ENCODE measurements around the gene PLAU.

The PLAU gene

DNA sequence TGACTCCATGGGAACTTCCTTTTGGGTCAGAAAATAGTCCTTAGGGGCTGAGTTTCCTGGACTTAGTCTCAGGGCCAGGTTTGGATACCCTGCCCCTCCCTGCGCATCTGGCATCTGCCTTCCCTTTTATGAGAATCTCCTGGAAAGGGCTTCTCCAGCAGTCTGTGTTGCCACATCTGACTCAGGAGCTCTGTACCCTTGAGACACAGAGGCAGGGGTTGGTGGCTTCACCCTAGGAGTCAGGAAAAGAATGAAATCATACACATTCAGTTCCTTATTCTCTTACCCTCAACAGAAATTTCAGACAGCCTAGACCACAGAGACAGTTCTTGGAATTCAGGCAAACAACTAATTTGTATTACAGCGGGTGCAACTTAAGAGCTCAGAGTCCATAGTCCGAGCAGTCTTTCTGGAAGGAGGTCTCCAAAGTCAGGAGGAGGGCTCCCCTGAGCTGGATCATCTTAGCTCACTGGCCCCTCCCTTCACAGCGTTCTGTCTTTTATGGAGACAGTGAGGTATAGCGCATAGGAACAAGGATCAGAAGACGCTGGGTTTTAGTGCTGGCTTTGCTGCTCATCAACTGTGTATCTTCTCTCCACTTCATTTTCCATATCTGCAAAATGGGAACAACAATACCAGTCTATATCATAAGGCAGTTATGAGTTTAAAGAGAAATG lies 3.0 kb upstream of the PLAU start:
- TF ChIP-seq TAF1 (IDR thresholded peaks at IDR 0.05; ENCODE audit: low read depth) (no peak), TEAD4 (IDR thresholded peaks at IDR 0.05) (no peak), EP300 (IDR thresholded peaks at IDR 0.05; ENCODE audit: borderline replicate concordance) (no peak), CREB1 (IDR thresholded peaks at IDR 0.05; ENCODE audit: low read depth) (no peak), RAD21 (IDR thresholded peaks at IDR 0.05; ENCODE audit: low read depth) (no peak), NFIC (IDR thresholded peaks at IDR 0.05) (no peak), TCF12 (IDR thresholded peaks at IDR 0.05; ENCODE audit: low read depth) (no peak), EGR1 (IDR thresholded peaks at IDR 0.05) (no peak), YY1 (IDR thresholded peaks at IDR 0.05; ENCODE audit: low read depth) (no peak), CEBPB (IDR thresholded peaks at IDR 0.05) (no peak)
- TF ChIP-seq, protein P1, sequence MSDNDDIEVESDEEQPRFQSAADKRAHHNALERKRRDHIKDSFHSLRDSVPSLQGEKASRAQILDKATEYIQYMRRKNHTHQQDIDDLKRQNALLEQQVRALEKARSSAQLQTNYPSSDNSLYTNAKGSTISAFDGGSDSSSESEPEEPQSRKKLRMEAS (IDR thresholded peaks at IDR 0.05) = no peak
- TF ChIP-seq, protein P2, sequence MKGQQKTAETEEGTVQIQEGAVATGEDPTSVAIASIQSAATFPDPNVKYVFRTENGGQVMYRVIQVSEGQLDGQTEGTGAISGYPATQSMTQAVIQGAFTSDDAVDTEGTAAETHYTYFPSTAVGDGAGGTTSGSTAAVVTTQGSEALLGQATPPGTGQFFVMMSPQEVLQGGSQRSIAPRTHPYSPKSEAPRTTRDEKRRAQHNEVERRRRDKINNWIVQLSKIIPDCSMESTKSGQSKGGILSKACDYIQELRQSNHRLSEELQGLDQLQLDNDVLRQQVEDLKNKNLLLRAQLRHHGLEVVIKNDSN (IDR thresholded peaks at IDR 0.05) = no peak

DNA sequence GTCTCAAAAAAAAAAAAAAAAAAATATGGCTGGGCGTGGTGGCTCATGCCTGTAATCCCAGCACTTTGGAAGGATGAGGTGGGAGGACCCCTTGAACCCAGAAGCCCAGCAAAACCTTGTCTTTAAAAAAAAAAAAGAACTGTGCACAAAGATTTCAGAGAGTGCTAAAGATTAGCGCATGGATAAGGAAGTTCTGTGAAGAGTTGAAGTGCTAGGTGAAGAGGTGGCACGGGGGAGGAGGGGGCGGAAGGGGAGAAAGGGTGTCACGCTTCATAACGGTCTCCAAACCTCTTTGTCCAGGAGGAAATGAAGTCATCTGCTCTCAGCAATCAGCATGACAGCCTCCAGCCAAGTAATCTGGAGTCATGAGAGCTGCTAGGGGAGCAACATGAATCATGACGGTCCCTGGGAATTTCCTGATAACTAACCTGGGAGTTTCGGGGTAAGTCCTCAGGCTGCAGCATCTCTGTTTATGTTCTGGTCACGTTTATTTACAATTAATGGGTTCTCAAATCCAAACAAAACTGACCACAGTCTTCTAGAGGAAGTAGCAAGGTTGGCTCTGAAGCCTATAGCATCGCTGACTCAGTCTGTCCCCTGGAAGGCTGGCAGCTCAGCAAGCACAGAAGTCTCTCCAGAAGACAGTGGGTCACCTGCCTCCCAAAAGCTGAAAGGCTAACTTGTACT lies 1.9 kb upstream of the PLAU start:
- TF ChIP-seq CREB1 (IDR thresholded peaks at IDR 0.05; ENCODE audit: low read depth) = no peak
- TF ChIP-seq EP300 (IDR thresholded peaks at IDR 0.05; ENCODE audit: borderline replicate concordance) = peak; percentile 56; the same call in 1 of the 2 replicates
- TF ChIP-seq FOXM1 (IDR thresholded peaks at IDR 0.05; ENCODE audit: borderline replicate concordance, low read depth) = no peak
- TF ChIP-seq NFIC (IDR thresholded peaks at IDR 0.05) = peak; percentile 39; the same call in 1 of the 2 replicates
- 0 out of 2 replicates have a peak, but pooled peaks have one; percentile 10 for TF ChIP-seq TEAD4 (IDR thresholded peaks at IDR 0.05)
- TF ChIP-seq EGR1 (IDR thresholded peaks at IDR 0.05) = peak; percentile 45; the same call in 1 of the 2 replicates
- peak; percentile 55; the same call in 1 of the 2 replicates for TF ChIP-seq TCF12 (IDR thresholded peaks at IDR 0.05; ENCODE audit: low read depth)

DNA sequence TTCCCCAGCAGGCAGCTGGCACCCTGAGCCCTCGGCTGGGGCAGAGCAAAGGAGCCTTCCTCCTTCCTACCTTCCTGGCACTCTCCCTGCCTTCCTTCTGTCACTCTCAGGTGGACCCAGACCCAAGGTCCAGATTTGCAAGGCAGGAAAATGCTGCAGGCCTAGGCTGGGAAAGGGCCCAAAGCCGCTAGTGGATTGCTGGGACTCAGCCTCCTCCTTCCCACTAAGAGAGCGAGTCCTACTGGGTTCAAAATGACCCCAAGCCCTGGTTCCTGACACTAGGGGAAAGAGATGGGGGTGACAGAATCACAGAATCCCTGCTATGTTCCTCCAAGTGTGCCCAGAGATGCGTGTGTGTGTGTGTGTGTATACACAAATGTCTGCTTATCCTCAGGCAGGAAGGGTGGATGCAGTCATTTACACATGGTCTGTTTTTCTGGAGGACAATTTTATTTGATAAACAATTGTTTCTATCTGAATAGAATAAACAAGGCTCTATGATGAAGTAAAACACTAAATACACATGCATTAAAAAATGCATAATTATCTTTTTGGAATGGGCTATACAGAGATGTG lies 1.3 kb upstream of the PLAU start:
- TF ChIP-seq CEBPB (IDR thresholded peaks at IDR 0.05) (no peak), EGR1 (IDR thresholded peaks at IDR 0.05) (no peak), FOXM1 (IDR thresholded peaks at IDR 0.05; ENCODE audit: borderline replicate concordance, low read depth) (no peak), TEAD4 (IDR thresholded peaks at IDR 0.05) (no peak), ZBTB7A (IDR thresholded peaks at IDR 0.05; ENCODE audit: low read depth) (no peak), RAD21 (IDR thresholded peaks at IDR 0.05; ENCODE audit: low read depth) (no peak), YY1 (IDR thresholded peaks at IDR 0.05; ENCODE audit: low read depth) (no peak), NFIC (IDR thresholded peaks at IDR 0.05) (no peak), EP300 (IDR thresholded peaks at IDR 0.05; ENCODE audit: borderline replicate concordance) (no peak), CREB1 (IDR thresholded peaks at IDR 0.05; ENCODE audit: low read depth) (no peak)
- TF ChIP-seq, protein P1 (IDR thresholded peaks at IDR 0.05) = no peak

DNA sequence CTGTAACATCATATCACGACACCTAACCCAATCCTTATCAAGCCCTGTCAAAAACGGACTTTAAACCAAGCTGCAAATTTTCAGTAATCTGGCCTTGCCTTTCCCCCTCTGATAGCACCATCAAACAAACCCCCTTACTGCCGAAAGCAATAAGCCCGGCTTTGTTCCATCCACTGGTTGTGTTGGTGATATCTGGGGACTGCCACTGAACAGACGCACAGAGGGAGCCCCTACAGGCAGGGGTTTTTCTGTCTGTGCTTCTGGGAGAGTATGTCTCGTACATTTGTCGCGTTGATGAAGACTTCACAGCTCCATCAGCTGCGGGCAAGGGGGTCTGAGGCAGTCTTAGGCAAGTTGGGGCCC lies 550 bp upstream of the PLAU start:
- TF ChIP-seq FOXM1 (IDR thresholded peaks at IDR 0.05; ENCODE audit: borderline replicate concordance, low read depth) = no peak
- TF ChIP-seq, protein P3, sequence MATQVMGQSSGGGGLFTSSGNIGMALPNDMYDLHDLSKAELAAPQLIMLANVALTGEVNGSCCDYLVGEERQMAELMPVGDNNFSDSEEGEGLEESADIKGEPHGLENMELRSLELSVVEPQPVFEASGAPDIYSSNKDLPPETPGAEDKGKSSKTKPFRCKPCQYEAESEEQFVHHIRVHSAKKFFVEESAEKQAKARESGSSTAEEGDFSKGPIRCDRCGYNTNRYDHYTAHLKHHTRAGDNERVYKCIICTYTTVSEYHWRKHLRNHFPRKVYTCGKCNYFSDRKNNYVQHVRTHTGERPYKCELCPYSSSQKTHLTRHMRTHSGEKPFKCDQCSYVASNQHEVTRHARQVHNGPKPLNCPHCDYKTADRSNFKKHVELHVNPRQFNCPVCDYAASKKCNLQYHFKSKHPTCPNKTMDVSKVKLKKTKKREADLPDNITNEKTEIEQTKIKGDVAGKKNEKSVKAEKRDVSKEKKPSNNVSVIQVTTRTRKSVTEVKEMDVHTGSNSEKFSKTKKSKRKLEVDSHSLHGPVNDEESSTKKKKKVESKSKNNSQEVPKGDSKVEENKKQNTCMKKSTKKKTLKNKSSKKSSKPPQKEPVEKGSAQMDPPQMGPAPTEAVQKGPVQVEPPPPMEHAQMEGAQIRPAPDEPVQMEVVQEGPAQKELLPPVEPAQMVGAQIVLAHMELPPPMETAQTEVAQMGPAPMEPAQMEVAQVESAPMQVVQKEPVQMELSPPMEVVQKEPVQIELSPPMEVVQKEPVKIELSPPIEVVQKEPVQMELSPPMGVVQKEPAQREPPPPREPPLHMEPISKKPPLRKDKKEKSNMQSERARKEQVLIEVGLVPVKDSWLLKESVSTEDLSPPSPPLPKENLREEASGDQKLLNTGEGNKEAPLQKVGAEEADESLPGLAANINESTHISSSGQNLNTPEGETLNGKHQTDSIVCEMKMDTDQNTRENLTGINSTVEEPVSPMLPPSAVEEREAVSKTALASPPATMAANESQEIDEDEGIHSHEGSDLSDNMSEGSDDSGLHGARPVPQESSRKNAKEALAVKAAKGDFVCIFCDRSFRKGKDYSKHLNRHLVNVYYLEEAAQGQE (IDR thresholded peaks at IDR 0.05; ENCODE audit: low read depth) = no peak
- TF ChIP-seq NFIC (IDR thresholded peaks at IDR 0.05) = no peak
- no peak for TF ChIP-seq EGR1 (IDR thresholded peaks at IDR 0.05)
- TF ChIP-seq, protein P2 (IDR thresholded peaks at IDR 0.05) = no peak
- TF ChIP-seq ZBTB7A (IDR thresholded peaks at IDR 0.05; ENCODE audit: low read depth) = no peak
- TF ChIP-seq CREB1 (IDR thresholded peaks at IDR 0.05; ENCODE audit: low read depth) = no peak
- TF ChIP-seq TCF12 (IDR thresholded peaks at IDR 0.05; ENCODE audit: low read depth) = no peak
- TF ChIP-seq CEBPB (IDR thresholded peaks at IDR 0.05) = no peak
- TF ChIP-seq RAD21 (IDR thresholded peaks at IDR 0.05; ENCODE audit: low read depth) = no peak
- TF ChIP-seq YY1 (IDR thresholded peaks at IDR 0.05; ENCODE audit: low read depth) = no peak
- TF ChIP-seq, protein P1 (IDR thresholded peaks at IDR 0.05) = no peak
- no peak for TF ChIP-seq TEAD4 (IDR thresholded peaks at IDR 0.05)
- no peak for TF ChIP-seq EP300 (IDR thresholded peaks at IDR 0.05; ENCODE audit: borderline replicate concordance)

DNA sequence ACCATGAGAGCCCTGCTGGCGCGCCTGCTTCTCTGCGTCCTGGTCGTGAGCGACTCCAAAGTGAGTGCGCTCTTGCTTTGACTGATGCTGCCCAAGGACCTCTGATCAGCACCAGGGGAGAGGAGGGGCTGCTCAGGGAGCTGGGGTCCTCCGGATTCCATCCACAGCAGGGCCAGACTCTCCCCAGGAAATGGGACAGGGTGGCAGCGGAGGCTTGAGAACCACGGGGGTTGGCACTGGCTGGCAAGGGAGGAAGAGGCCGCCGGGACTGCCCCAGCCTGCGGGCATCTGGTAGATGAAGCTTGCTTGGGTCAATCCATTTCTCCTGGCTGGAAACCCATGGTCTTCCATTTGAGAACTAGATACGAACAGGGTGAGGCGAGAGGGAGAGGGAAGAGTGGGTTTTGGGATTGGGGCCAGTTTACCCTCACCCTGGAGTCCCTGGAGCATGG lies 647 bp downstream of the PLAU start:
- TF ChIP-seq TCF12 (IDR thresholded peaks at IDR 0.05; ENCODE audit: low read depth) (no peak), TEAD4 (IDR thresholded peaks at IDR 0.05) (no peak), YY1 (IDR thresholded peaks at IDR 0.05; ENCODE audit: low read depth) (no peak), CREB1 (IDR thresholded peaks at IDR 0.05; ENCODE audit: low read depth) (no peak)

DNA sequence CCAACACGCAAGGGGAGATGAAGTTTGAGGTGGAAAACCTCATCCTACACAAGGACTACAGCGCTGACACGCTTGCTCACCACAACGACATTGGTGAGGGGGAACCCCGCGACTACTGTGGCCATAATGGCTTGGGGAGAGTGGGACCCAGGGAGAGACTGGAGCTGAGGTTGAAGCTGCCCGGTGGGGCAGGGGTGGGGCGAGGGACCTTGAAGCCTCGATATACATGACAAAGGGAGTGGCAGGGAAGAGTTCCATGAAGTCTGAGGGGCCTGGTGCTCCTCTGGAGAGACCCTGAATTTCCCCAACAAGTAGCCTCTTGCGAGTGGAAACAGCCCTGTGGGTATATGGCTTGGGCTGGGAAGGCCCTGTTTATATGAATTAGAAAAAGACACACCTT lies 3.1 kb downstream of the PLAU start:
- TF ChIP-seq CEBPB (IDR thresholded peaks at IDR 0.05) (no peak), FOXM1 (IDR thresholded peaks at IDR 0.05; ENCODE audit: borderline replicate concordance, low read depth) (no peak), TAF1 (IDR thresholded peaks at IDR 0.05; ENCODE audit: low read depth) (no peak), RAD21 (IDR thresholded peaks at IDR 0.05; ENCODE audit: low read depth) (no peak), TCF12 (IDR thresholded peaks at IDR 0.05; ENCODE audit: low read depth) (no peak), NFIC (IDR thresholded peaks at IDR 0.05) (no peak), YY1 (IDR thresholded peaks at IDR 0.05; ENCODE audit: low read depth) (no peak), ZBTB7A (IDR thresholded peaks at IDR 0.05; ENCODE audit: low read depth) (no peak), EGR1 (IDR thresholded peaks at IDR 0.05) (no peak), EP300 (IDR thresholded peaks at IDR 0.05; ENCODE audit: borderline replicate concordance) (no peak), TEAD4 (IDR thresholded peaks at IDR 0.05) (no peak), CREB1 (IDR thresholded peaks at IDR 0.05; ENCODE audit: low read depth) (no peak)
- TF ChIP-seq, protein P2 (IDR thresholded peaks at IDR 0.05) = no peak
- TF ChIP-seq, protein P3 (IDR thresholded peaks at IDR 0.05; ENCODE audit: low read depth) = no peak
- TF ChIP-seq, protein P1 (IDR thresholded peaks at IDR 0.05) = no peak

All from Ishikawa (cell line).